Heart left ventricle (tissue), 13 donors: ENCODE data around the gene CALR.

ENCODE experiments used
- POLR2A ChIP-seq, 2 donors: fragments of 450-650 bp; IDR thresholded peaks; one replicate each; pipeline ENCODE4 v1.6.1; 2017; ENCODE audit warnings: antibody characterized with exemption in 2 of 2, mild to moderate bottlenecking in 2 of 2, moderate library complexity in 2 of 2
- TF ChIP-seq, protein P1 (sequence below), 12 donors: fragments of 200-600 bp; sonication (generic) in 4 of 12; IDR thresholded peaks; one replicate each; pipeline versions ENCODE4 v1.5.0 to v1.8.0; 2018 to 2022; ENCODE audit warnings: antibody characterized with exemption in 12 of 12, mild to moderate bottlenecking in 5 of 12
- donor health status: ischemic (EF 13 %, LVEDD 7.1; RV severe dilation, severe dysfunction).
- donor health status: DM: no; HTN: yes; CAD: no.
- donor health status: DM: no; HTN: no; CAD: no.
- donor health status: ischemic (EF 25% LVEDD 6.9; RV normal size, moderate dysfunction).
- donor health status: ischemic (EF 25% LVEDD 5.7; RV mildly dilated, moderate dysfunction).
- donor health status: ischemic (EF 35%, LVEDD 5.7; RV mildly dilated, moderate dysfunction).
- donor health status: nonischemic (EF 11% LVEDD 7.7; RV severe dilation, severe dysfunction).
- donor health status: DM: yes; HTN: yes; CAD: no.
- donor health status: PGD.
- donor health status: ischemic (EF 29% LVEDD 5.4; RV normal size, mild dysfunction).
- donor health status: nonischemic (EF 23%, LVEDD 6.1; RV moderate dilation, normal function).

DNA sequence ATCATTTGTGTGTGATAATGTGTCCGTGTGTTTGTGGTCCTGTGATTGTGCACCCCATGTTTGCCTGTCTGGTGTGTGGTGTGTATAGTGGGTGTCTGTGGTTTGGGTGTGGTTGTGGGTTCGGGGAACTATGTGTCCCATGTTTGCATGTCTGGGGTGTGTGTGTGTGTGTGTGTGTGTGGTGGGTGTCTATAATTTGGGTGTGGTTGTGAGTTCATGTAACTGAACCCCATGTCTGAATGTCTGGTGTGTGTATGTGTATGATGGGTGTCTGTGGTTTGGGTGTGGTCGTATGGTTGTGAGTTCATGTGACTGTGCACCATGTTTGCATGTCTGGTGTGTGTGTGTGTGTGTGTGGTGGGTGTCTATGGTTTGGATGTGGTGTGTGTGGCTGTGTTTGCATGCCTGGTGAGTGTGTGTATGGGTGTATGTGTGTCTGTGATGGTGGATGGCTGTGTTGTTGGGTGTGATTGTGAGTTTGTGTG is 45.8 kb downstream of the CALR start:
- TF ChIP-seq, protein P1, sequence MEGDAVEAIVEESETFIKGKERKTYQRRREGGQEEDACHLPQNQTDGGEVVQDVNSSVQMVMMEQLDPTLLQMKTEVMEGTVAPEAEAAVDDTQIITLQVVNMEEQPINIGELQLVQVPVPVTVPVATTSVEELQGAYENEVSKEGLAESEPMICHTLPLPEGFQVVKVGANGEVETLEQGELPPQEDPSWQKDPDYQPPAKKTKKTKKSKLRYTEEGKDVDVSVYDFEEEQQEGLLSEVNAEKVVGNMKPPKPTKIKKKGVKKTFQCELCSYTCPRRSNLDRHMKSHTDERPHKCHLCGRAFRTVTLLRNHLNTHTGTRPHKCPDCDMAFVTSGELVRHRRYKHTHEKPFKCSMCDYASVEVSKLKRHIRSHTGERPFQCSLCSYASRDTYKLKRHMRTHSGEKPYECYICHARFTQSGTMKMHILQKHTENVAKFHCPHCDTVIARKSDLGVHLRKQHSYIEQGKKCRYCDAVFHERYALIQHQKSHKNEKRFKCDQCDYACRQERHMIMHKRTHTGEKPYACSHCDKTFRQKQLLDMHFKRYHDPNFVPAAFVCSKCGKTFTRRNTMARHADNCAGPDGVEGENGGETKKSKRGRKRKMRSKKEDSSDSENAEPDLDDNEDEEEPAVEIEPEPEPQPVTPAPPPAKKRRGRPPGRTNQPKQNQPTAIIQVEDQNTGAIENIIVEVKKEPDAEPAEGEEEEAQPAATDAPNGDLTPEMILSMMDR (IDR thresholded peaks at IDR 0.05), result no peak
- no peak for TF ChIP-seq POLR2A (IDR thresholded peaks at IDR 0.05)
